Measurements from ENCODE around the gene ITLN2.

DNA sequence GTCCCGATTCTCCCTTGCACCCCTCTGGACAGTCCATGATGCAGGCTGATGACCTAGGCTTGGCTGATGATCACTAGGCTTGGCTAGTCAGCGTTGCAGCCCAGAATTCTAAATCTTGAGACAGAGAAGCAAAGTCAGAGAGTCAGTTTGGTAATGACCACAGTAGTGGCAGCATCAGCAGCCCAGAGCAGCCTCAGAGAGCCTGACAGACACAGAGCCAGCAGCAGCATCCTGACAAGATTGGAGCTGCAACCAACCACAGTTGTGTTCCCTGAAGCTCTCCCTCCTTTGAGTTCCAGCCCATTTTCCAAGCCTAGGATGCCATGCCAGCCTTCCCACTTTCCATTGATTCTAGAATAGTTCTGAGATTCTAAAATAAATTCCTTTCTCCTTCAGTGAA is 52.8 kb downstream of the ITLN2 start:
- no peak for TF ChIP-seq GATA2 (IDR thresholded peaks at IDR 0.05; ENCODE audit: low read depth, low read length)
- TF ChIP-seq GATA3 (IDR thresholded peaks at IDR 0.05; ENCODE audit: low read depth, low read length) = no peak

Data from SH-SY5Y (cell line).